ENCODE results near the gene ZNF761.
A peak's percentile ranks its signal among the peaks of the same experiment; 100 is the strongest.
"Not testable (repeated sequence)": the region's sequence is repeated elsewhere in the genome, so short reads cannot be mapped to it uniquely, and the experiment has no call there.

Gene ZNF761

GRCh38 chr19:53447196-53447595, 15.4 kb downstream of the ZNF761 start:
- DNase-seq; in situ Hi-C loops (cut with MboI; ENCODE audit: low pct_unique_long_range_greater_than_20kb, low sequenced_read_pairs): not testable (repeated sequence)

DNA sequence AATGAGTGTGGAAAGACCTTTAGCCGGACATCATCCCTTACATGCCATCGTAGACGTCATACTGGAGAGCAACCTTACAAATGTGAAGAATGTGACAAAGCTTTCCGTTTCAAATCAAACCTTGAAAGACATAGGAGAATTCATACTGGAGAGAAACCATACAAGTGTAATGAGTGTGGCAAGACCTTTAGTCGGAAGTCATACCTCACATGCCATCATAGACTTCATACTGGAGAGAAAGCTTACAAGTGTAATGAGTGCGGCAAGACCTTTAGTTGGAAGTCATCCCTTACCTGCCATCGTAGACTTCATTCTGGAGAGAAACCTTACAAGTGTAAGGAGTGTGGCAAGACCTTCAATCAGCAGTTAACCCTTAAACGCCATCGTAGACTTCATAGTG, 24.0 kb downstream of the ZNF761 start:
- in situ Hi-C loops (cut with MboI; ENCODE audit: low pct_unique_long_range_greater_than_20kb, low sequenced_read_pairs), result no loop called here
- DNase-seq, result no peak

DNA sequence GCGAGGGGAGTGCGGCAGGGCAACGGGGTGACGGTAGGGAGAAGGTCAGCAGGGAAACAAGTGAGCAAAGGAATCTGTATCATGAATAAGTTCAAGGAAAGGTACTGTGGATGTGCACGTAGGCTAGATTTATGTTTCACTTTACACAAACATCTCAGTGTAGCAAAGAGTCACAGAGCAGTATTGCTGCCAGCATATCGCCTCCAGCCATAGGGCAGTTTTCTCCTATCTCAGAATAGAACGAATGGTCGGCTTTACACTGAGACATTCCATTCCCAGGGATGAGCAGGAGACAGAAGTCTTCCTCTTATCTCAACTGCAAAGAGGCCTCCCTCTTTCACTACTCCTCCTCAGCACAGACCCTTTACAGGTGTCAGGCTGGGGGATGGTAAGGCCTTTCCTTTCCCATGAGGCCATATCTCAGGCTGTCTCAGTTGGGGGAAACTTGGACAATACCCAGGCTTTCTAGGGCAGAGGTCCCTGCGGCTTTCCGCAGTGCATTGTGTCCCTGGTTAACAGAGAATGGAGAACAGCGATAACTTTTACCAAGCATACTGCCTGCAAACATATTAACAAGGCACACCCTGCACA, 28.4 kb downstream of the ZNF761 start:
- DNase-seq; in situ Hi-C loops (cut with MboI; ENCODE audit: low pct_unique_long_range_greater_than_20kb, low sequenced_read_pairs): not testable (repeated sequence)

DNA sequence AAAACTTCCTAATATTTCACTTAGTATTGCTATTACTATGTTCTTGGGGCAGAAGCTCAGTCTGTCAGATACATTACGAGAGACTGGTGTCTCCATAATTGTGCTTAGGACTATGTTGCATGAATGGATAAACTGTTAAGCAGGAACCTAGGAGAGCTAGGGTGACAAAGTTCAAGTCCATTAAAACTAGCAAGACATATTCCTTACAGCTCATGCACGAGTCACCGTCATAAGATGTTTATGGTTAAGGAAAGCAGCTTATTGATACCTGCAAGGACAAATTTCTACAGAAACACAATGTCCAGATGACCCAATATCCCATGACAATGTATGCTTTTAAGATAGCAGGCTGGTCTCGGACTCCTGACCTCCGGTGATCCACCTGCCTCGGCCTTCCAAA, 30.1 kb downstream of the ZNF761 start:
- in situ Hi-C loops (cut with MboI; ENCODE audit: low pct_unique_long_range_greater_than_20kb, low sequenced_read_pairs), result no loop called here
- no peak for DNase-seq

- in situ Hi-C loops (cut with MboI; ENCODE audit: low pct_unique_long_range_greater_than_20kb, low sequenced_read_pairs), result no loop called here
- no peak for DNase-seq
These were observed 31.1 kb downstream of the ZNF761 start for GRCh38 chr19:53462861-53463260.

DNA sequence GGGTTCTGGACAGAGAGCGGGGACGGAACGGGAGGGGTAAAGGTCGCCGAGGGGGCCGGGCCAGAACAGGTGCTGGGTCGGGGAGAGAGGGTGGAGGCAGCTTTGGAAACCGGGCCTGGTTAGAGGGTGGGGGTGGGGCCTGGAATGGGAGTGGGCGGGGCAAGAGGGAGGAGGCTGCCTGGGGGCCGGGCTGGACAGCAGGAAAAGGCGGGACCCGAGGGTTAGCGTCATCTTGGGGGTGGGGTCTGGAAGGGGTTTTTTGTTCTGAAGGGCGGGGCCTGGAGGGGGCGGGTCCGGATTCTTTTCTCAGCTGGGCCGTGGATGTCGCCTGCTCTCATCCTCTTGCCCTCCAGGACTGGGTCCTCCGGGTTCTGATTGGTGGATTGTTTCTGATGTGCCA, 31.5 kb downstream of the ZNF761 start:
- no peak for DNase-seq

GRCh38 chr19:53466726-53467484, 35.1 kb downstream of the ZNF761 start:
- no peak for DNase-seq
- in situ Hi-C loops (cut with MboI; ENCODE audit: low pct_unique_long_range_greater_than_20kb, low sequenced_read_pairs), result no loop called here

More for the DNA sequence above, 31.5 kb downstream of the ZNF761 start:
- in situ Hi-C loops (cut with MboI; ENCODE audit: low pct_unique_long_range_greater_than_20kb, low sequenced_read_pairs), result no loop called here

GRCh38 chr19:53467485-53468262, 35.9 kb downstream of the ZNF761 start, which contains the start of gene ZNF813:
TSS of gene ZNF813 (plus strand) at chr19:53467733. CDS start at chr19:53483823, 16,090 bp downstream.
- DNase-seq, result peak; percentile 84
- in situ Hi-C loops (cut with MboI; ENCODE audit: low pct_unique_long_range_greater_than_20kb, low sequenced_read_pairs), result no loop called here

DNA sequence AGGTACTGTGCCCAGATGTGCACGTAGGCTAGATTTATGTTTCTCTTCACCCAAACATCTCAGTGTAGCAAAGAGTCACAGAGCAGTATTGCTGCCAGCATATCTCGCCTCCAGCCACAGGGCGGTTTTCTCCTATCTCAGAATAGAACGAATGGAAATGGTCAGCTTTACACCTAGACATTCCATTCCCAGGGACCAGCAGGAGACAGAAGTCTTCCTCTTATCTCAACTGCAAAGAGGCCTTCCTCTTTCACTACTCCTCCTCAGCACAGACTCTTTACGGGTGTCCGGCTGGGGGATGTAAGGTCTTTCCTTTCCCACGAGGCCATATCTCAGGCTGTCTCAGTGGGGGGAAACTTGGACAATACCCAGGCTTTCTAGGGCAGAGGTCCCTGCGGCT, 36.8 kb downstream of the ZNF761 start:
- peak; percentile 11 for DNase-seq
- in situ Hi-C loops (cut with MboI; ENCODE audit: low pct_unique_long_range_greater_than_20kb, low sequenced_read_pairs), result not testable (repeated sequence)

DNA sequence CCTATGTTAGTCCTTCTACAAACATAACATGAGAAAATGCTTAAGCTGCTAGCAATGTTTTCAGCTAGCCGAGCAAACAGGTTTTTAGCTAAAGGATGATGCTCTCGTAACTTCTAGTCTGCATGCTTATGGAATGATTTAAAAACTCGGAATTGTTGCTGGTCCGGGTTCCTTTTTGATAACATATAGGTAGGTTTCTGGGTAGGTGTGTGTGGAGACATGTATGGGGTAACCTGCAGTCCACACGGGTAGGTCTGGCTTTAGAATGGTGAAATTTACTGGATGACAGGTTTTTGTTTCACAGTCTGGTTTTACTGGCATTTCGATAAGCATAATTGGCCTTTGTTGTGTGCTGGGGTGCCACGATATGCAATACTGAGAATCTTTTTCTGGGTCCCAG, 40.1 kb downstream of the ZNF761 start:
- DNase-seq, result no peak
- in situ Hi-C loops (cut with MboI; ENCODE audit: low pct_unique_long_range_greater_than_20kb, low sequenced_read_pairs), result no loop called here

DNA sequence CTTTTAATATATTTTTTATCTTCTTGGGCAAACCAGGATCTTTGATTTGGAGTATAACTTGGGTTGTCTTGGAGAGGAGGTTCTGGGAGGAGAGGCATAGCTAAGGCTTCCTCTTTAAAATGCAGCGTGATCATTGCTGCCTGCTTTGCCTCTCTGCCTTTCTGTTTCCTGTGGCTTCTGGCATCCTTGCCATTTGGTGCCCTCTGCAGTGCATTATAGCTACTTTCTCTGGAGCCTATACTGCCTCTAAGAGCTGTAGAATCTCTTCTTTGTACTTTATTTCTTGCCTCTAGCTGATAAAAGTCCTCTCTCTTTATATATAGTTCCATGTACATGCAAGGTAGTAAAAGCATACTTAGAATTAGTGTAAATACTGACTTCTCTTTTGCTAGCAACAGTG, 43.0 kb downstream of the ZNF761 start:
- DNase-seq; in situ Hi-C loops (cut with MboI; ENCODE audit: low pct_unique_long_range_greater_than_20kb, low sequenced_read_pairs): not testable (repeated sequence)

- in situ Hi-C loops (cut with MboI; ENCODE audit: low pct_unique_long_range_greater_than_20kb, low sequenced_read_pairs); DNase-seq: not testable (repeated sequence)
These were observed 43.7 kb downstream of the ZNF761 start for GRCh38 chr19:53475470-53475869.

- in situ Hi-C loops (cut with MboI; ENCODE audit: low pct_unique_long_range_greater_than_20kb, low sequenced_read_pairs); DNase-seq: not testable (repeated sequence)
These were observed 52.0 kb downstream of the ZNF761 start for GRCh38 chr19:53483751-53484150.

DNA sequence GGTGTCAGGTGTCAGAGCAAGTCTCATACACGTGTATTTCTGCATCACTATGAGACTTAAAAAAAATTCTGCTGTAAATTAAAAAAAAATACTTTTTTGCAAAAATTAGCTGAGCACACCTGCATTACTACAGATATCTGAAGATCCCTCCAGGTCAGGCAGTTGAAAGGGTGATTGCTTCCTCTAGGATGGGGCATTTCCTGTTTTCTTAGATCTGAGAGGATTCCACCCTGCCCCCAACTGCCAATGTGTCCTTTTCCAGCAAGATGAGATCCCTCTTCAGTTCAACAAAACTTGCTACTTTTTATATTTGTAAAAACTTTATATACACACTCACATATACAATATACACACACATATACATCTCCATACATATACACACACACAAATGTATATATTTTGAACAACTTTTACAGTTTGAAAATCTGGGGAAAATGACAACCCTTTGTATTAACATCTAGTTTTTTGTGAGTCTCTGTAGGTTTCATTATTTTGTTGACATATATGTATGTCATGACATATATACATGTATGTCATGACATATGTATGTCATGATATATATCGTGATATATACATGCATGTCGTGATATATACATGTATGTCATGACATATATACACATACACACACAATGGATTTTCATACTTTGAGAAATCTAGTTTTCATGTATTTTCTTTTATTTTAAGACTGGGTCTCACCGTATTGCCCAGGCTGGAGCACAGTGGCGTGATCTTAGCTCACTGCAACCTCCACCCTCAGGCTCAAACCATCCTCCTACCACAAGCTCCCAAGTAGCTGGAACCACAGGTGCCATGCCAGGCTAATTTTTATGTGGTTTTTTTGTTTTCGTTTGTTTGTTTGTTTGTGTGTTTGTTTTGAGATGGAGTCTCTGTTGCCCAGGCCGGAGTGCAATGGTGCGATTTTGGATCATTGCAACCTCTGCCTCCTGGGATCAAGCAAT, 53.5 kb downstream of the ZNF761 start:
- in situ Hi-C loops (cut with MboI; ENCODE audit: low pct_unique_long_range_greater_than_20kb, low sequenced_read_pairs), result no loop called here
- DNase-seq, result no peak

GRCh38 chr19:53492153-53492552, 60.4 kb downstream of the ZNF761 start:
- DNase-seq, result no peak
- in situ Hi-C loops (cut with MboI; ENCODE audit: low pct_unique_long_range_greater_than_20kb, low sequenced_read_pairs), result no loop called here

GRCh38 chr19:53497311-53498023, 65.7 kb downstream of the ZNF761 start:
- DNase-seq; in situ Hi-C loops (cut with MboI; ENCODE audit: low pct_unique_long_range_greater_than_20kb, low sequenced_read_pairs): not testable (repeated sequence)

- in situ Hi-C loops (cut with MboI; ENCODE audit: low pct_unique_long_range_greater_than_20kb, low sequenced_read_pairs); DNase-seq: not testable (repeated sequence)
These were observed 66.2 kb downstream of the ZNF761 start for GRCh38 chr19:53498024-53498395.

- DNase-seq; in situ Hi-C loops (cut with MboI; ENCODE audit: low pct_unique_long_range_greater_than_20kb, low sequenced_read_pairs): not testable (repeated sequence)
These were observed 71.4 kb downstream of the ZNF761 start for GRCh38 chr19:53503151-53503550.

Data from KBM-7 (cell line).